Endothelial cell of umbilical vein (primary cell): Measurements from ENCODE around the gene DCAF6. TPM values are rescaled to one million over a fixed set of nuclear protein-coding genes. Genes with fewer than 3 reads are reported as not detected.

Experiments
- BruUV-seq: library from RNA; stranded (reverse); fragments of 400-500 nt; replicated peaks from 2 replicates; lab custom pipeline; 2021; lab: Mats Ljungman, UMichigan
- CTCF ChIA-PET: fragments of 300-600, 350-600 bp; sonication (Branson Sonifier 250); formaldehyde crosslinking; loops from one replicate; lab custom pipeline; 2021; ENCODE audit warnings: antibody characterized with exemption, inconsistent platforms; lab: Charles Lee
- POLR2A ChIA-PET: fragments of 300-600, 350-600 bp; sonication (Branson Sonifier 250); formaldehyde crosslinking; loops from one replicate; lab custom pipeline; 2021; ENCODE audit warnings: antibody characterized with exemption, inconsistent platforms; lab: Charles Lee
- DNase-seq: peaks from one replicate; pipeline ENCODE4 v3.0.0-alpha.2; 2011; ENCODE audit warnings: low read depth, low spot score
- FAIRE-seq: peaks from 2 replicates; lab custom pipeline; 2011; peaks lifted over from hg19 to GRCh38; lab: Jason Lieb, UNC
- H2AFZ ChIP-seq: 2 replicates; pipeline ENCODE4 v1.6.0; 2012; ENCODE audit warnings: low read depth, low read length, control low read depth, inconsistent platforms
- H3K27ac ChIP-seq: 2 replicates; pipeline ENCODE4 v1.5.1; 2011; ENCODE audit warnings: low read depth, mild to moderate bottlenecking, control low read depth, low read length, moderate library complexity; ENCODE audit not compliant: insufficient read depth
- H3K27me3 ChIP-seq, 2 experiments: 2 replicates each; pipeline versions ENCODE4 v1.6.0 to v1.6.1; 2011; ENCODE audit warnings: low read length in 2 of 2, mixed read lengths in 1 of 2; ENCODE audit not compliant: control insufficient read depth in 2 of 2, insufficient read depth in 2 of 2
- H3K36me3 ChIP-seq, 2 experiments: 2 replicates in 1 of 2; 3 replicates in 1 of 2; pipeline ENCODE4 v1.5.1; 2011; ENCODE audit warnings: low read length in 2 of 2, mild to moderate bottlenecking in 1 of 2, moderate library complexity in 1 of 2; ENCODE audit not compliant: control insufficient read depth in 2 of 2, insufficient read depth in 2 of 2; ENCODE audit errors: extremely low read depth in 1 of 2
- H3K4me1 ChIP-seq: 3 replicates; pipeline ENCODE4 v1.5.1; 2011; ENCODE audit warnings: mild to moderate bottlenecking, low read length; ENCODE audit not compliant: control insufficient read depth, insufficient read depth; ENCODE audit errors: extremely low read depth
- H3K4me2 ChIP-seq: 2 replicates; pipeline ENCODE4 v1.6.1; 2011; ENCODE audit warnings: low read length, control low read depth, mixed read lengths; ENCODE audit not compliant: insufficient read depth
- H3K4me3 ChIP-seq, 3 experiments: fragments of 200-600 bp in 1 of 3; sonication (generic), shearing (Covaris generic) in 1 of 3; replicated peaks in 1 of 3; 2 replicates each; pipeline ENCODE4 v1.5.1; 2011 to 2016; ENCODE audit warnings: control low read depth in 3 of 3, low read length in 3 of 3, mild to moderate bottlenecking in 2 of 3, inconsistent platforms in 1 of 3, low read depth in 1 of 3, moderate library complexity in 1 of 3; ENCODE audit not compliant: insufficient read depth in 1 of 3
- H3K79me2 ChIP-seq: 2 replicates; pipeline ENCODE4 v1.6.0; 2012; ENCODE audit warnings: low read length, inconsistent platforms; ENCODE audit not compliant: control insufficient read depth, insufficient read depth
- H3K9ac ChIP-seq: replicated peaks from 2 replicates; pipeline ENCODE3; 2011; ENCODE audit warnings: low read length, control low read depth; ENCODE audit not compliant: insufficient read depth; ENCODE audit errors: extremely low read depth
- H3K9me1 ChIP-seq: replicated peaks from 3 replicates; pipeline ENCODE4 v1.6.0; 2011; ENCODE audit warnings: mild to moderate bottlenecking, low read length; ENCODE audit not compliant: control insufficient read depth, insufficient read depth; ENCODE audit errors: extremely low read depth
- H3K9me3 ChIP-seq: replicated peaks from 2 replicates; pipeline ENCODE4 v1.5.1; 2012; ENCODE audit warnings: low read length, inconsistent platforms; ENCODE audit not compliant: control insufficient read depth, insufficient read depth
- H4K20me1 ChIP-seq: replicated peaks from 2 replicates; pipeline ENCODE3; 2011; ENCODE audit warnings: mild to moderate bottlenecking, low read length; ENCODE audit not compliant: control insufficient read depth, insufficient read depth; ENCODE audit errors: extremely low read depth
- CTCF ChIP-seq, 2 donors: IDR thresholded peaks; 1 replicate in 1 of 2; 2 replicates in 1 of 2; pipeline ENCODE4 v1.5.1; 2011; ENCODE audit warnings: low read length in 2 of 2, mild to moderate bottlenecking in 2 of 2, moderate library complexity in 2 of 2, control low read depth in 1 of 2, inconsistent platforms in 1 of 2, low read depth in 1 of 2; ENCODE audit not compliant: insufficient read depth in 1 of 2; ENCODE audit errors: extremely low read depth in 1 of 2
- EZH2 ChIP-seq: IDR thresholded peaks from 2 replicates; pipeline ENCODE4 v1.6.1; 2012; ENCODE audit warnings: borderline replicate concordance, low read depth, mild to moderate bottlenecking, moderate library complexity, low read length, inconsistent platforms; ENCODE audit not compliant: severe bottlenecking
- FOS ChIP-seq: IDR thresholded peaks from 2 replicates; pipeline ENCODE4 v1.6.1; 2011; ENCODE audit warnings: mild to moderate bottlenecking, low read length, moderate library complexity, borderline replicate concordance; ENCODE audit not compliant: insufficient read depth
- GATA2 ChIP-seq: IDR thresholded peaks from 2 replicates; pipeline ENCODE4 v1.7.0; 2011; ENCODE audit warnings: low read depth, mild to moderate bottlenecking, moderate library complexity, mixed read lengths, low read length; ENCODE audit not compliant: insufficient read length, insufficient read depth
- JUN ChIP-seq: IDR thresholded peaks from 2 replicates; pipeline ENCODE4 v1.6.1; 2011; ENCODE audit warnings: borderline replicate concordance, low read depth; ENCODE audit not compliant: insufficient read length, insufficient read depth
- MAX ChIP-seq: IDR thresholded peaks from 2 replicates; pipeline ENCODE4 v1.6.1; 2011; ENCODE audit not compliant: insufficient read depth, insufficient read length
- MYC ChIP-seq: IDR thresholded peaks from one replicate; pipeline ENCODE4 v1.6.1; 2011; ENCODE audit warnings: mild to moderate bottlenecking, low read depth, low read length
- POLR2A ChIP-seq: IDR thresholded peaks from 2 replicates; pipeline ENCODE4 v1.6.1; 2012; ENCODE audit warnings: low read depth, mild to moderate bottlenecking, control low read depth, low read length
- POLR2AphosphoS5 ChIP-seq: IDR thresholded peaks from 2 replicates; pipeline ENCODE4 v1.6.1; 2012; ENCODE audit warnings: low read depth, mild to moderate bottlenecking, control low read depth, low read length, moderate library complexity; ENCODE audit not compliant: insufficient read depth
- dilution Hi-C: fragments of 300-500 bp; cut with MboI; formaldehyde crosslinking; loops from one replicate; pipeline ENCODE4 v1.15.0; 2019; ENCODE audit warnings: low sequenced_read_pairs; ENCODE audit not compliant: extremely low pct_ligation_motif_present
- intact Hi-C: fragments of 100-400 bp; cut with micrococcal nuclease; formaldehyde crosslinking; loops from one replicate; pipeline ENCODE4 v1.10.0; 2022
- polyA plus RNA-seq, 4 experiments: library from polyadenylated mRNA; depleted of rRNA in 3 of 4; stranded (reverse) in 3 of 4; unstranded in 1 of 4; fragments of >200 nt; gene quantifications; 2 replicates each; pipeline versions ENCODE4 v1.2.1 to v1.2.3, GENCODE V29; 2011 to 2012; ENCODE audit warnings: missing spikeins in 1 of 4
- total RNA-seq: library from RNA; stranded (reverse); gene quantifications from 2 replicates; pipeline ENCODE4 v1.2.3, GENCODE V29; 2021

The DCAF6 gene
- total and polyA plus RNA-seq, 2 donors (not counting 3 experiments of a cell fraction or from before 2014, with no cell fraction given) = 28.6 to 39.4 TPM

- Histone ChIP-seq H3K9me1 (no peaks in the 10 kb centered on the region), H3K36me3 (no peaks in the 10 kb centered on the region), H3K9me3 (no peaks in the 10 kb centered on the region), H3K27ac (no peak overlapping the region), H3K27me3 (no peaks in the 10 kb centered on the region), H3K4me2 (no peak overlapping the region), H3K9ac (no peak overlapping the region), H4K20me1 (no peaks in the 10 kb centered on the region), H2AFZ (no peak overlapping the region), H3K79me2 (no peaks in the 10 kb centered on the region), H3K4me3 (no peak overlapping the region), H3K4me1 (no peaks in the 10 kb centered on the region)
- CTCF ChIA-PET = interaction anchor here (1.5 kb wide), 1 partner anchor 23 kb away, joined by 3 read pairs; no protein-coding TSS in a partner anchor
- intact Hi-C loops (no loop called here), dilution Hi-C loops (no loop called here)
- POLR2A ChIA-PET = no interaction called here
- no TSS peak for BruUV-seq
- FAIRE-seq = no peak
- no peak for TF ChIP-seq JUN
- no peak for TF ChIP-seq CTCF (IDR thresholded peaks at IDR 0.05; ENCODE audit: extremely low read depth in 1 of 2, insufficient read depth in 1 of 2, low read depth in 1 of 2, low read length in 2 of 2)
- TF ChIP-seq FOS = no peak
- no peak for TF ChIP-seq GATA2
- no peak for TF ChIP-seq MYC
- TF ChIP-seq EZH2 = no peak
- no peak for TF ChIP-seq POLR2A
- no peak for TF ChIP-seq POLR2AphosphoS5
- no peak for TF ChIP-seq MAX
- DNase-seq = no peak
Measured at GRCh38 chr1:167912294-167912693, 24.2 kb upstream of the DCAF6 start.
